Adrenal gland (tissue), 12 donors: ENCODE results near the gene STAB2. TPM values are rescaled to one million over a fixed set of nuclear protein-coding genes. Genes with fewer than 3 reads are reported as not detected.

Experiments
- DNase-seq, 7 donors: peaks; one replicate each; pipeline ENCODE4 v3.0.0-alpha.2; 2019 to 2020
- H3K27ac ChIP-seq, 5 donors: fragments of 200-600 bp; sonication (generic) in 4 of 5; 1 replicate in 3 of 5; 2 replicates in 2 of 5; pipeline versions ENCODE4 v1.5.1 to v1.8.0; 2016 to 2020; ENCODE audit warnings: mild to moderate bottlenecking in 1 of 5
- H3K27me3 ChIP-seq: fragments of 200-600 bp; 2 replicates; pipeline ENCODE4 v1.8.0; 2021
- H3K36me3 ChIP-seq, 2 donors: fragments of 200-600 bp; replicated peaks in 1 of 2; 1 replicate in 1 of 2; 2 replicates in 1 of 2; pipeline versions ENCODE4 v1.5.1 to v1.8.0; 2018 to 2022
- H3K4me1 ChIP-seq, 2 donors: fragments of 200-600 bp; replicated peaks in 1 of 2; 1 replicate in 1 of 2; 2 replicates in 1 of 2; pipeline versions ENCODE4 v1.5.1 to v1.8.0; 2018 to 2021
- H3K4me3 ChIP-seq, 4 donors: fragments of 200-600 bp; sonication (generic) in 3 of 4; one replicate each; pipeline ENCODE4 v1.5.1; 2016 to 2018
- H3K9me3 ChIP-seq, 3 donors: fragments of 200-600 bp; sonication (generic) in 1 of 3; replicated peaks in 1 of 3; 1 replicate in 2 of 3; 2 replicates in 1 of 3; pipeline versions ENCODE4 v1.5.1 to v1.8.0; 2016 to 2021
- POLR2A ChIP-seq, 2 donors: fragments of 450-650 bp; IDR thresholded peaks; one replicate each; pipeline ENCODE4 v1.6.1; 2017; ENCODE audit warnings: antibody characterized with exemption in 2 of 2, mild to moderate bottlenecking in 2 of 2, moderate library complexity in 1 of 2
- WGBS, 4 donors: extraction: QIAGEN DNeasy Blood & Tissue Kit in 2 of 4; methylation state at CpG; one replicate each; pipeline versions ENCODE4 v1.1.5 to v1.1.7; 2013 to 2017; 5-methylcytosine and 5-hydroxymethylcytosine counted together
- intact Hi-C, 2 donors: fragments of 100-400 bp; cut with DNase I; formaldehyde crosslinking; loops; one replicate each; pipeline versions ENCODE4 v1.14.1 to v1.15.0; 2022 to 2023
- polyA plus RNA-seq, 3 donors: library from polyadenylated mRNA; stranded (reverse); fragments of 200-250 nt in 2 of 3; fragments of 350-450 nt in 1 of 3; fragmentation: Illumina TruSeq in 1 of 3; extraction: RNeasy Lipid Tissue Mini Kit (QIAGEN cat#74804) in 1 of 3; gene quantifications; one replicate each; pipeline ENCODE4 v1.2.3, GENCODE V29; 2013 to 2014
- total RNA-seq, 9 donors: library from RNA; depleted of rRNA in 4 of 9; stranded (reverse); fragments of >200 nt in 4 of 9; fragments of 120-200 nt in 1 of 9; fragmentation: NEBNext Ultra II Directional in 1 of 9; extraction: Animal tissue kit (Norgen Biotek cat#: 25700) in 1 of 9; gene quantifications; one replicate each; pipeline versions ENCODE4 v1.1.0 to v1.2.4, GENCODE V29; 2013 to 2023
- TF ChIP-seq, protein P1 (sequence below), 6 experiments: fragments of 450-650 bp in 4 of 6; fragments of 200-600 bp in 2 of 6; sonication (generic) in 1 of 6; IDR thresholded peaks; 1 replicate in 5 of 6; 2 replicates in 1 of 6; pipeline versions ENCODE4 v1.5.1 to v1.8.0; 2016 to 2021; ENCODE audit warnings: antibody characterized with exemption in 6 of 6, mild to moderate bottlenecking in 2 of 6, moderate library complexity in 1 of 6
- donor health status: healthy with polysubstance abuse.
- donor health status: Bipolar disorder and iron deficiency.
- donor health status: DM: yes; HTN: yes; CAD: no.
- donor health status: DM: no; HTN: no; CAD: no.
- donor health status: DM: no; HTN: no; CAD: no.
- donor health status: DM: yes; HTN: yes; CAD: no.

The STAB2 gene
- total and polyA plus RNA-seq, 12 donors: 0.02 to 2.1 (median 0.27) TPM; not detected in 1

DNA sequence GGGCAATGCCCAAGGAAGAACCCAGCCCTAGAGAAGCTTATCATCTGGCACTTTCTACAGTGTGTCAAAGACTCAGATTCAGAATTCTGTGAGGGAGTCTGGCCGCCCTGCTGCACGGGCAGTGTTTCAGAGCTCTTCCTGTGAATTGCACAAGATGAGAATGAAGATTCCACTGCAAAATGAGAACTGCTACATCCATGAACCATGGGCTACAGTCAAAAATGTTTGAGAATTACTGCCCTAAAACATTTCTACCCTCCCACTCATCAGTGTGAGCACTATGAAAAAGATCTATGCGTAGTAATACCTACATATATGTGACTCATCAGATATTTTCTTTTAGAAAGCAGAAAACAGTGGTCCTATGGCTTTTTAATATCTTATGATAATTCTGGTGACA, 104.0 kb downstream of the STAB2 start:
- Histone ChIP-seq H3K27ac (no peak overlapping the region), H3K4me1 (no peaks in the 10 kb centered on the region), H3K27me3 (no peaks in the 10 kb centered on the region), H3K36me3 (no peaks in the 10 kb centered on the region), H3K9me3 (no peaks in the 10 kb centered on the region), H3K4me3 (no peak overlapping the region)
- 75 to 89% (median 80%) methylated on average over 3 of the region's 3 CpGs for WGBS, 4 donors
- TF ChIP-seq, protein P1, sequence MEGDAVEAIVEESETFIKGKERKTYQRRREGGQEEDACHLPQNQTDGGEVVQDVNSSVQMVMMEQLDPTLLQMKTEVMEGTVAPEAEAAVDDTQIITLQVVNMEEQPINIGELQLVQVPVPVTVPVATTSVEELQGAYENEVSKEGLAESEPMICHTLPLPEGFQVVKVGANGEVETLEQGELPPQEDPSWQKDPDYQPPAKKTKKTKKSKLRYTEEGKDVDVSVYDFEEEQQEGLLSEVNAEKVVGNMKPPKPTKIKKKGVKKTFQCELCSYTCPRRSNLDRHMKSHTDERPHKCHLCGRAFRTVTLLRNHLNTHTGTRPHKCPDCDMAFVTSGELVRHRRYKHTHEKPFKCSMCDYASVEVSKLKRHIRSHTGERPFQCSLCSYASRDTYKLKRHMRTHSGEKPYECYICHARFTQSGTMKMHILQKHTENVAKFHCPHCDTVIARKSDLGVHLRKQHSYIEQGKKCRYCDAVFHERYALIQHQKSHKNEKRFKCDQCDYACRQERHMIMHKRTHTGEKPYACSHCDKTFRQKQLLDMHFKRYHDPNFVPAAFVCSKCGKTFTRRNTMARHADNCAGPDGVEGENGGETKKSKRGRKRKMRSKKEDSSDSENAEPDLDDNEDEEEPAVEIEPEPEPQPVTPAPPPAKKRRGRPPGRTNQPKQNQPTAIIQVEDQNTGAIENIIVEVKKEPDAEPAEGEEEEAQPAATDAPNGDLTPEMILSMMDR (IDR thresholded peaks at IDR 0.05): no peak
- TF ChIP-seq POLR2A (IDR thresholded peaks at IDR 0.05): no peak
- intact Hi-C loops: no loop called here
- no peak for DNase-seq

DNA sequence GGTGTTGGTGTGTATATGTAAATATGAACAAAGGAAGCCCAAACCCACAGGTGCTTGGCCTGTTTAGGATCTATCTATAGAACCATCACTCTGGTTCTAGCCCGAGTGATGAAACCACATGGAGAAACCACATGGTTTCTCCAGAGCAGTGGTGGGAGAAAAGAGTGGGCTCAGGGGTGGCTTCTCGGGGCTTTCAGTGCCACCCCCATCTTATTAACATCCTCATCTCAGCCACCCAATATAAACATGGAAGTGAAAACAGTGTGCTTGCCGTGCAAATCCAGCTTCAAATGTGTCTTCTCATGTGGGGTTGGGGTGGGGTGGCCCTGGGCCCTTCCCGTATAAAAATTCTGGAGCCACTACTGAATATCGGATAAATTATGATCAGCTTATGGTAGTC, 109.0 kb downstream of the STAB2 start:
- no peaks in the 10 kb centered on the region for H3K27me3 ChIP-seq
- 61 to 80% (median 75%) methylated on average over 3 to 5 of the region's 5 CpGs for WGBS, 4 donors
- intact Hi-C loops: no loop called here

DNA sequence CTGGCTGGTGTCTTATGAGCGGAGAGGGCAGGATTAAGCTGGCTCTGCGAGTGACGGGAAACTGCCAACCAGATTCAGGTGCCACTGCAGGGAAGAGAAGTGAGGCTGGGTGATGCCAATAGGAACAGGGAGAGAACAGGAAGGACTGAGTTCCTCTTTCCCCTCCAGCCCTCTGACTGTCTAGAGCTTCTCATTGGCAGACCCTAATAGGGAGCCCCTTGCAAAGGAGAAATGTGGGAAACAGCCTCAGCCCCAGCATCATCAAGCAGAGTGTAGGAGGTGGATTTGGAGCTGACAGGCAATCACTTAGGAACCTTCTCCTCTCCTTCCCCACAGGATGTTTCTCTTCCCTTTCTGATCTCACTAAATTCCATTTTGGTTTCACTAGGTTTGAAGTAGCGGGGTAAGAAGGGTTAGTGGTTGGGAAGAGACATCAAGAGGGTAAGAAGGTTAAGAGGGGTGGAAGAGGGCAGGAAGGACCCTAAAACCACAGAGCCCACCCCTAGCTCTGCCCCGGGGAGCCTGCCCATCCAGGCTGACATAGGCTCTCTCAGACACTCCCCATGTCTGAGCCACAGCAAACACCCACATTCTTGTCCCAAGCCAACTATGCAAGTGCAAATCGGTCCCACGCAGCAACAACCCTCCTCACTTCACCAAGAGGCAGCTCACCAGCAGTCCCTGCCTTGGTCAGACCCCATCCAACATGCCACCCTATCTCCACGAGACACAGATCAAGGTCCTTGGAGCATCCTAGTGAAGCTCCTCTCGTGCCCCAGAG, 111.1 kb downstream of the STAB2 start:
- 70 to 79% (median 75%) methylated on average over 6 to 9 of the region's 9 CpGs for WGBS, 4 donors
- Histone ChIP-seq H3K4me3 (no peak overlapping the region), H3K4me1 (no peaks in the 10 kb centered on the region), H3K36me3 (no peaks in the 10 kb centered on the region), H3K9me3 (no peaks in the 10 kb centered on the region), H3K27ac (no peak overlapping the region), H3K27me3 (no peaks in the 10 kb centered on the region)
- intact Hi-C loops: no loop called here
- TF ChIP-seq, protein P1 (IDR thresholded peaks at IDR 0.05): no peak
- no peak for TF ChIP-seq POLR2A (IDR thresholded peaks at IDR 0.05)
- DNase-seq: no peak

More for the DNA sequence above, 109.0 kb downstream of the STAB2 start:
- Histone ChIP-seq H3K36me3 (no peaks in the 10 kb centered on the region), H3K4me3 (no peak overlapping the region), H3K4me1 (no peaks in the 10 kb centered on the region), H3K27ac (no peak overlapping the region), H3K9me3 (no peaks in the 10 kb centered on the region)
- no peak for DNase-seq
- no peak for TF ChIP-seq POLR2A (IDR thresholded peaks at IDR 0.05)
- TF ChIP-seq, protein P1 (IDR thresholded peaks at IDR 0.05): no peak

DNA sequence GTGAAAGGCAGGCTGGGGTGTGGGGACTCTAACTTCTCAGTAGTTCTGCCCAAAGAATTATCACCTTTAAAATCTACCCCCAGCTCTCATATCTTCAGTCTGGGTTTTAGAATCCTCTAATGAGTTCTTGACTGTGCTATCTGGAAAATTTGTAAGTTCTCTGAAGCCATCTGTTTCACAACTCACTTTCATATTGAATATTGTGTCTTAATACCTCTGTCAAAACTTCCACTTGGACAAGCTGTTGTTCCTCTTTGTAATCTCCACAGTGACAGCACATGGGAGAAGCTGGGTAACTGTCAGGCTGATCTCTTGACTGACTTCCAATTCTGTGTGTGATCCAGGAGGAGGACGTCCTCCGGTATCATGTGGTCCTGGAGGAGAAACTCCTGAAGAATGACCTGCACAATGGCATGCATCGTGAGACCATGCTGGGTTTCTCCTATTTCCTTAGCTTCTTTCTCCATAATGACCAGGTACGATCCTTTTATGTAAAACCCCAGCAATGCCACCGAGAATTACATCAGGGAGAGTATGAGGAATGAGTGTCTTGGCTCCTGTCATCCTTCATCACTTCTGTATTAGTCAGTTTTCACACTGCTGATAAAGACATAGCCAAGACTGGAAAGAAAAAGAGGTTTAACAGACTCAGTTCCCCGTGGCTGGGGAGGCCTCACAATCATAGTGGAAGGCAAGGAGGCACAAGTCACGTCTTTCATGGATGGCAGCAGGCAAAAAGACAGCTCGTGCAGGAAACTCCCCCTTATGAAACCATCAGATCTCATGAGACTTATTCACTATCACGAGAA, 111.9 kb downstream of the STAB2 start:
- WGBS, 4 donors: 54 to 65% (median 61%) methylated on average over 9 of the region's 9 CpGs
- intact Hi-C loops: no loop called here
- Histone ChIP-seq H3K27ac (no peak overlapping the region), H3K9me3 (no peaks in the 10 kb centered on the region), H3K4me3 (no peak overlapping the region), H3K36me3 (no peaks in the 10 kb centered on the region), H3K27me3 (no peaks in the 10 kb centered on the region), H3K4me1 (no peaks in the 10 kb centered on the region)
- TF ChIP-seq, protein P1 (IDR thresholded peaks at IDR 0.05): no peak
- no peak for TF ChIP-seq POLR2A (IDR thresholded peaks at IDR 0.05)
- DNase-seq: no peak
